ENCODE measurements around the gene PHKG2.

Gene PHKG2

GRCh38 chr16:30775131-30775391, 26.8 kb downstream of the PHKG2 start:
- DNase-seq (ENCODE audit: low spot score), result no peak

DNA sequence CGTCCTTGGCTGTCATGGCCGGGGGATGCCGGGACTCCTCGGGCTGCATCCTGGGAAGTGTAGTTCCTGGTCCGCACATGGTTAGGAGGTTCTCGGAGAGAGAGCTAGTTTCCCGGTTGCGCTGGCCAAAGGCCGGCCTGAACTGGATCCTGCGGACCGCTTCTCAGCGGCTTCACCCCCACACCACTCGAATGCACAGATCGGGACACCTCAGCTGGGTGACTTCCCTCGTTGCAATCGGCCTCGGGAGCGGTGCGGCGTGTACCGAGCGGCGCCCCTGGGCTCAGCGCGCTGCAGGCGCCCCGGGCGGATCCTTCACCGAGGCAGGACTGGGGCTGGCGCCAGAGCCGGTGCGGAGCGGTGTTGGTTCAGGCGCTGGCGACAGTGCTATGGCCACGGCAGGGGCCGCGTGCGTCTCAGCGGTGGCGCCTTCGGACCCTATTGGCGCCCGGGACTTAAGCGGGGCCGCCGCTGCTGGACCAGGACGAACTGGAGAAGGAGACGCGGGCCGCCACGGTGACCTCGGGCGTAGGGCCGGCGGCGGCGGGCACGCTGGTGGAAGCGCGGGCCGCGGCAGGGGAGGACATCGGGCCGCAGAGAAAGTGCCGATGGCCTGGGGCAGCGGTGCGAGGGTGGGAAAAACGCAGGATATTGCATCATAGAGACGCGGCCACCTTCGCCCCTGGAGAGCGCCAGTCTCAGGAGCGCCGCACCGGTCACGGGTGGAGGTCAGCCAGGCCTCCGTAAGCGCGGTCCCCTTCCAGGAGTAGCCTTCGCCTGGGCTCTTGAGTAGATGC, 27.4 kb downstream of the PHKG2 start:
- DNase-seq (ENCODE audit: low spot score), result peak; percentile 43

DNA sequence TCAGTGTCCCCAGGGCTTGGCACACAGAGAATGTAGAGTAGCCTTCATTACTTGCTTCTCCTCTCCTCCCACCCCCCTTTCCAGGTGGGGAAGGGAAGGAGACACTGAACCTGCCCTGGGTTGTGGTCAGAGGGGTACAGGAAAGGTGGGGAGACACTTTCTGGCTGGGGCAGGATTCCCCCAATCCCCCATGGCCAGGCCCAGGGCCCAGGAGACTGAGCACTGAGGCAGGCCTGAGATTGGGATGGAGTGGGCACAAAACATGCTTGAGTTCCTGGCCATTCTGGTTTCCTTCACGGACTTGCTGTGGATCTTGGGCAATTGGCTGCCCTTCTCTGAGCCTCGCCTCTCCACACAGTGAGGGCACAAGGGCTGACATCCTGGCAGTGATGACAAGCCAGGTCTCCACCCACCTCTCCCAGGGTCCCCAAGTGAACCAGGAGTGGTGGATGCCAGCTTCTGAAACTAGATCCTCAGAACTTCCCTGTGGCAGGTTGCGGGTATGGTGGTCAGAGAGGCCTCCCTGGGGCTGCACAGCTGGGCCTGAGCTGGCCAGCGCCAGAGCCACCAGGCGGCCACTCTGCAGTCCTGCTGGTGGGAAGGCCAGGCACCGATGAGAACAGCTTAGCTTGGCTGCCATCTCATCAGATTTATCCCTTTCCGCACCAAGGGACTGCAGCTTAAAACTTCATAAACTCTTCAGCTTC, 29.5 kb downstream of the PHKG2 start:
- DNase-seq (ENCODE audit: low spot score), result no peak

- no peak for DNase-seq (ENCODE audit: low spot score)
Observed at GRCh38 chr16:30778549-30779244, 30.5 kb downstream of the PHKG2 start.

DNA sequence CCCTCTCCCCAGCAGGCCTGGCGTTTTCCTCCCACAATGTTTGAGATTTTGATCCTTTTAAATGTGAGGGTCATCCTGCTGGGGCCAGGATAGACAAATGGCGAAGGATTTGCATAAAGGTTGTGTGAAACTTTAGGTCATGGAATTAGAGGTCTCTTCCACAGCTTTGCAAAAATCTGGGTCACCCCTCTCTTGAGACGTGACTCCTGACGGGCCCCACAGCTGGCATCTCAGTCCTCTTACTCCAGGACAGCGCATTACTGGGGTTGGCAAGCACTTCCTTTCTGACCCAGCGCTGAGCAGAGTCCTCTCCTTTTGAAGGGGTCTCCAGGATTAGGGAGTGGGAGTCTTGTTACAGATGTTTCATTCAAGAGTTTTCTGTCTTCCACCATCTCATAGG, 31.4 kb downstream of the PHKG2 start:
- DNase-seq (ENCODE audit: low spot score), result no peak

DNA sequence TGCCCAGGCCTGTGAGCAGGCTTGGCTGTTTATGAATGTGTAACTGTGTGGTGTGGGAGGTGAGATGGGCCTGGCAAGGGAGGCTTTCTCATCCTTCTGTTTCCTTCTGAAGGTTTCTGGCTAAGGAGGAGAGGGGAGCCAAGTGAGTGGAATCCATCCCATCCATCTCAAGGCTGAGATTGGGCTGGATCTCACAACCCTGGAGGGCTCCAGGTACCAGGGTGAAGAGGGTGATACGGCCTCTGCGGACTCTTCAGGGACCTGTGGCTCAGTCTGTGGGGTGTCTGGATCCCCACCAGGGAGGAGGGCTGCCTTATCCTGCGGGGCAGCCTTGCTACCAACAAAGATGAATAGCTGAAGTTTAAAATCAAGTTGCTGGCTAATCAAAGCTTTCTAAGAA, 31.8 kb downstream of the PHKG2 start:
- DNase-seq (ENCODE audit: low spot score), result no peak

DNA sequence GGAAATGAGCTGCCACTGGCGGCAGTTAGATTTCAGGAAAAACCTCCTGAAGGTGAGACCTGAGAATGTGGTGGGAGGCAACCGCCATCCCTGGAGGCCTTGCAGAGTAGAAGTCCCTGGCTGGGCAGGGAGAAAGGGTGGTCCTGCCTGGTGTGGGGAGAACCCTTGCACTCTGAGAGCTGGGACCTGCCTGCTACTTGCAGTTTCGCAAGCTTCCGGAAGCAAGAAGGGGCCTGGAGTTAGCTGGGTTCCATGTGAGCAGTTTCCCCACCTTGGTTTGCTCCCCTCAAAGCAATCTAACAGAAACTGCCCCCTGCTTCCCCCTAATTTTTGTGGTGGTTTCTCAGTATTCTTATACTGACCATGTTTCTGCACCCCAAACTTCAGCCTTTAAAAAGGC, 32.3 kb downstream of the PHKG2 start:
- DNase-seq (ENCODE audit: low spot score), result no peak

DNA sequence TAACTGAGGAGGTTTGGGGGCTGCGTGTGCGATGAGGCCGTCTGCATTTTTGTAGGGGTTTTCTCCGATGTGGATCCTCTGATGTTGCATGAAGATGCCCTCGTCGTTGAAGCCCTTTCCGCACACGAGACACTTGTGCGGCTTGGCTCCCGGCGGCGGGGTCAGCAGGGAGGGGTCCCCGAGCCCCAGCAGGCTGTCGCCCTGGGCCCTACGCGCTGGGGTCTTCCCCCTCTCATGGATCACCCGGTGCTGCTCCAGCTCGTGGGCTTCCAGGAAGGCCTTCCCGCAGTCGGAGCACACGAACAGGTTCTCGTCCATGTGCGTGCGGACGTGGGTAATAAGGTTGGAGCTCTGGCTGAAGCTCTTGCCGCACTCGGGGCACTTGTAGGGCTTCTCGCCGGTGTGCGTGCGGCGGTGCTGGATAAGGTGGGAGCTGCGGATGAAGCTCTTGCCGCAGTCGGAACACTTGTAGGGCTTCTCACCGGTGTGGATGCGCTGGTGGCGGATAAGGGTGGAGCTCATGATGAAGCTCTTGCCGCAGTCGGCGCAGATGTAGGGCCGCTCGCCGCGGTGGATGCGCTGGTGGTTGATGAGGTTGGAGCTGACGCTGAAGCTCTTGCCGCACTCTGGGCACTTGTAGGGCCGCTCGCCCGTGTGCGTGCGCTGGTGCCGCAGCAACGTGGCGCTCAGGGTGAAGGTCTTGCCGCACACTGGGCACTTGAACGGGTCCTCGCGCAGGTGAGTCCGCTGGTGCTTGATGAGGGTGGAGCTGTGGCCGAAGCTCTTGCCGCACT, 34.5 kb downstream of the PHKG2 start:
- no peak for DNase-seq (ENCODE audit: low spot score)

DNA sequence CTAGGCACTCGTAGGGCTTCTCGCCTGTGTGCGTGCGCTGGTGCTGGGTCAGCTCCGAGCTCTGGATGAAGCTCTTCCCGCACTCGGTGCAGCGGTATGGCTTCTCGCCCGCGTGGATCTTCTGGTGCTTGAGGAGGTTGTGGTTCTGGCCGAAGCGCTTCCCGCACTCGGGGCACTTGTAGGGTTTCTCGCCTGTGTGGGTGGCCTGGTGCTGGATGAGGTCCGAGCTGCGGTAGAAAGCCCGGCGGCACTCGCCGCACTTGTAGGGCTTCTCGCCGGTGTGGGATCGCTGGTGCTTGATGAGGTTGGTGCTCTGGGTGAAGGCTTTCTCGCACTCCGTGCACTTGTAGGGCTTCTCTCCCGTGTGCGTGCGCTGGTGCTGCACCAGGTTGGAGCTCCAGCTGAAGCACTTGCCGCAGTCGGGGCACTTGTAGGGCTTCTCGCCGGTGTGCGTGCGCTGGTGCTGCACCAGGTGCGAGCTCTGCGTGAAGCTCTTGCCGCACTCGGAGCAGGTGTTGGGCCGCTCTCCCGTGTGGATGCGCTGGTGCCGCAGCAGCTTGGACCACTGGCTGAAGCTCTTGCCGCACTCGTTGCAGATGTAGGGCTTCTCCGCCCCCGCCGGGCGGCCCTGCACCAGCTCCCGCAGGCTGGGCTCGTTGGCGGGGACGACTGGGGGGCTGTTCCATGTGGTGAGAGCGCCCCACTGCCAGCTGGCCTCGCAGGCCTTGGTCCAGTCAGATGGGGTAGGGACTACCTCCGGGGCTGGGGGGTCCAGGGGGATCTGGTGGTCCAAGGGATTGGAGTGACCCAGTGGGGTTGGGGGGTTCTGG, 35.3 kb downstream of the PHKG2 start:
- DNase-seq (ENCODE audit: low spot score), result no peak

- DNase-seq (ENCODE audit: low spot score), result no peak
Observed at GRCh38 chr16:30784215-30784614, 36.0 kb downstream of the PHKG2 start.

DNA sequence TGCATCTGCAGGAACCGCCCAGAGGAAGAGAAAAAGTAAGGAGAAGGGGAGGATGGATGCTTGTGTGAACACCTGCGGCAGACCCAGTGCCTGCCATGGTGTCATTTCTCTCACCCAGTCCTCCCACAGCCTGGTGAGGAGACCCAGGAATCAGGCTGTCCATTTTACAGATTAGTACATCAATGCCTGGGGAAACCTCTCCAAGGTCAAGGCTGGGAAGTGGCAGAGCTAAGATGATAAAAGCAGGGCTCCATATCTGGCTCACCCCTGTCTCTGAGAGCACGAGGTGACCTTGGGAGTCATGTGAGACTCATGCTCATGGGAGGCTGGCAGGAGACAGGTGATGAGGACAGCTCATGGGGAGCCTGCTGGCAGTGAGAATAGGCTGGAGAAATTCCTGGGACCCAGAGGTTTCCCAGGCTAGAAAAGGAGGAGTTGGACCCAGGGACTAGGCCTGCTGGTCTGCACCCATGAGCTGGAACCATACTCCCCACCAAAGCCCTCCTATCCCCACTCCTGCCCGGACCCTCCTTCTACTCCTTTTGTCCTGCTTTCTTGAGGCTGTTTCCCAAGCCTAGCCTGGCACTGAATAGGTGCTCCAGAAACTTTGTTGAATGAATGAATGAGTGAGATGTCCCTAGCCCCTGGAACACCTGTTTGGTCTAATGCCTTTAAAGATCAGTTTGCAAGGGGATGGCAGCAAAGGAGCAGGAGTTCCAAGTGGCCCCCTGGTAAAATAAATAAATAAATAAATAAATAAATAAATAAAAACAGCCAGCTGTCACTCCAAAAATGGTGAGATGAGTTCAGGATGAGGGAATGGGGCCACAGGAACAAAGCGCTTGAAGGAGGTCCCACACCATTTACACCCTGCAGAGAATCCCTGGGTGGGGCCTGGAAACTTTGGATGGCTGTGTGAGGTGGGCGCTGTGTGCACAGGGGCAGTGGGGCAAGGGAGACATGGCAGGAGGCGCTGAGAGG, 37.2 kb downstream of the PHKG2 start:
- no peak for DNase-seq (ENCODE audit: low spot score)

DNA sequence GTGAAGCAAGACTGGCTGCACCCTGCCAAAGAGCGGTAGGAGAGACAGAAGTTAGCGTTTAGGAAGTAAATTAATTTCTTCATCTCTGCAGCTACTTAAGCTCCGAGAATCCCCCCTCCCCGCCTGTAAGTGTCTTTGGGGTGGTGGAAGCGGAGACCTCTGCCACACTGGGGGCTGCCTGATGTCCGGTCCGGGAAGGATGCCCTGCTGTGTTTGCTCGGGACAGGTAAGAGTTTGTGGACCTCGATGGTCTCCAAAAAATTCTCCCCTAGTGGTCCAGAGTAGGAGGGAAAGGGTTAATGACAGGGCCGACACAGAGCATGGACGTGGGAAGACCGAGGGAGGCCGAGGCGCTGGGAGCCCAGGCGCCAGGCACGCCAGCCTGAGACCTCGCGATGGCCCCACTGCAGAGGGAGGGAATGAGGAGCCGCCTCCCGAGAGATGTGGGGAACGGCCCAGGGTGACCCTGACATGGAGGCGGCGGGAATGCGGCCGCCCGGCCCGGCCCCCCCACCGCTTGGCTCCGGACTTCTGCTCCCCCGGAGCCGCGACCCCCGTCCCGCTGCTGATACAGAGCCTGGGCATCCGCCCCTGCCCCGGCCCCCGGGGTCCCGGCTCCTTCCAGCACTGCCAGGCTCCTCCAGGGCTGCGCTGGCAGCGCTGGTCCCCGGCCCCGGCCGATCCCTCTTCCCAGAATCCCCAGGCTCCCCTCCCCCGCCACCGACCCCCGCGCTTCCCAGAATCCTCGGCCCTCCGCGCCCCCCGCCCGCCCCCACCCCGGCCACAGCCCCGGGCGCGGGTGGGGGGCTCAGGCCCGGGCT, 38.1 kb downstream of the PHKG2 start:
- DNase-seq (ENCODE audit: low spot score), result no peak

DNA sequence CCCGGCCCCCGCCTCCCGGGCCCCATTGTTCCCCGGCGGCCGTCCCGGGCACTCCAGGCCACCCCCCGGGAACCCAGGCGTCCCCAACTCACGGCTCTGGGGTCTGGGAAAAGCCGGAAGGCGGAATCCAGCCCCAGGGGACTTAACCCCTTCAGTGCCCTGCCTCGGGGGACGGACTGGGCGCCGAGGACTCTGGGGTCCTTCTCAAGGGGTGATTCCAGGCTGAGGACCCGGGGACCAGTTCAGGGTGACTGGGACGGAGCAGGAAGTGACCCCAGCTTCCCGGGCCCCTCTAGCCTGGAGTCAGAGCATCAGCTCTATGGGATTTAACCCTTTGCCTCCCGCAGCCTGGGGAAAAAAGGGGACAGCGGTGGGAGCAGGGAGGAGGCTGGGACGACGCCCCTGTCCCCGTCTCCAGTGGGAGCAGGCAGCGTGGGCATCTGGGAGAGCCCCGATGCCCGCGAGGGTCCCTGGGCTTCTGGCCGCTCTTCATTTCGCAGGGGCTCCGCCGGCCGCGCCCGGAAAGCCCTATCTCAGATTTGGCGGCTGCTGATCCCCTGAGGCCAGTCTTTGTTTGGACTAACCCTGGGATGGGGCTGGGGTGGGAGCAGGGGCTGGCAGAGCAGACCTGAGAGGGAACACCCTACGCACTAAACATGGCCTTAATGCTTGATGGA, 38.8 kb downstream of the PHKG2 start, which contains the start of gene ZNF629:
Gene ZNF629, minus strand, starts transcription at position 270 of the 677 bp plus-strand sequence. CDS start 2,723 bp downstream, outside the sequence.
- peak; percentile 36 for DNase-seq (ENCODE audit: low spot score)

DNA sequence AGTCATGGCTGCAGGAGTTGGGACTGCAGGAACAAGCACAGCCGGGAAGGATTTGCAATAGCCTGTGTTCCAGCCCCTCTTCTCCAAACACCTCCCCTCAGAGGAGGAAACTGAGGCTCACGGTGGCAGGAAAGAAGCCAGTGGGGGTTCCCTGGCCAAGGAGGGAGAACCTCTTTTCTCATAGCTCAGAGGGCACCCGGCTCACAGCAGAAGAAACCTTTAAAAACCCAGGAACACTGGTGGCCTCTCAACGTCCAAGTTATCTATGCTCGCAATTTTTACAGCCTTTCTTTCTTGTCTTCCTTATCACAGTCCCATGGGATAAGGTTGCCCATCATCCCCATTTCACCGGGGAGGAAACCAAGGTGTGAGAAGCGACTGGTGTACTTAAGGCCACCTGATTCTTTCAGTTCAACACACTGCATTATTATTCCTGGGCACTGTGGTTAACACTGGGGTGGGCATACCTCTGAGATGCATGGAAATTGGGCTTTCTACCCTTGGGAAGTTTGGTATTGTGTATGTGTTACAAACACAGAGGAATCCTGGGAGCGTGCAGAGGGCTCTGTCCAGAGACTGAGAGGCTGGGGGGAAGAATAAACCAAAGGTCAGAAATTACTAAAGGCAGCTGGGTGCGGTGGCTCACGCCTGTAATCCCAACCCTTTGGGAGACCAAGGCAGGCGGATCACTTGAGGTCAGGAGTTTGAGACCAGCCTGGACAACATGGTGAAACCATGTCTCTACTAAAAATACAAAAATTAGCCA, 39.6 kb downstream of the PHKG2 start:
- no peak for DNase-seq (ENCODE audit: low spot score)

GRCh38 chr16:30793508-30794069, 45.4 kb downstream of the PHKG2 start:
- no peak for DNase-seq (ENCODE audit: low spot score)

DNA sequence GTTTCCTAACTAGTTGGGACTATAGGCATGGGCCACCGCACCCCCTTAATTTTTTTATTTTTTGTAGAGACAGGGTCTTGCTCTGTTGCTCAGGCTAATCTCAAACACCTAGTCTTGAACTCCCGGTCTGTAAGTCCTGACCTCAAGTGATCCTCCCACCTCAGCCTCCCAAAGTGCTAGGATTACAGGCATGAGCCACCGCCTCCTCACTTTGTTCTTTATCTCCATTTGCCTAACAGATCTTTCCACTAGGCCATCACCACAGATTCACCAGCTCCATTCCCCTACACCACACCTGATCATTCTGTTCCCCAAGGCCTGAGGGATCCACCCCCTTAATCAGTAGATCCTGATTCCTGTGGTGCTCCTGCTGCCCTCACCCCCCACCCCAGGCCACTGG, 46.4 kb downstream of the PHKG2 start:
- no peak for DNase-seq (ENCODE audit: low spot score)

DNA sequence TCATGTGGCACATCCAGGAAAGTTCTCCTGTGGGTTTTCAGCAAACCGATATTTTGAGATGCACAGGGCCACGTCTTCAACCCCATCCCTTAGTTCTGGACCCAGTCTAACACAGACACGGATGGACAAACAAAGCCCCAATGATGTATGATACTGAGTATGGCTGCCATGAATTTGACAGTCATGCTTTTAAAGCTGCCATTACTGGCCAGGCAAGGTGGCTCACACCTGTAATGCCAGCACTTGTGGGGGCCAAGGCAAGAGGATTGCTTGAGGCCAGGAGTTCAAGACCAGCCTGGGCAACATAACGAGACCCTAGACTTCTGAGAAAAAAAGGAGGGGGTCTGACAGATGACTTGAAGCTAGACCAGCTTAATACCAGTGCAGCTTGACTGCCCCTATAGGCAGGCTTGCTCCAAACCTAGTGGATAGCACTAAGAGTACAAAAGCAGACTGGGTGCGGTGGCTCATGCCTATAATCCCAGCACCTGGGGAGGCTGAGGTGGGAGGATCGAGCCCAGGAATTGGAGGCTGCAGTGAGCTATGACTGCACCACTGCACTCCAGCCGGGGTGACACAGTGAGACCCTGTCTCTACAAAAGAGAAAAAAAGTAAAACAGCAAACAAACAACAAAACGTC, 49.6 kb downstream of the PHKG2 start:
- no peak for DNase-seq (ENCODE audit: low spot score)

Data from CD4-positive, alpha-beta T cell treated with Interleukin-2 at 100 ng/mL for 4 hours (primary cell).